HG03342 (cell line): ENCODE data around the gene IFNL1.
"Not testable (repeated sequence)": the region's sequence is repeated elsewhere in the genome, so short reads cannot be mapped to it uniquely, and the experiment has no call there.

Source experiments
- ATAC-seq: cut with Tn5 transposase; IDR thresholded peaks from one replicate; pipeline ENCODE4 v1.9.1; 2021; ENCODE audit warnings: mild to moderate bottlenecking, moderate library complexity; ENCODE audit not compliant: unreplicated experiment

Gene IFNL1

GRCh38 chr19:39307822-39308530 is 11.8 kb downstream of the IFNL1 start:
- no peak for ATAC-seq

- no peak for ATAC-seq
Observed at GRCh38 chr19:39308531-39309304, 12.5 kb downstream of the IFNL1 start.

- not testable (repeated sequence) for ATAC-seq
Observed at GRCh38 chr19:39309305-39309670, 13.1 kb downstream of the IFNL1 start.

- ATAC-seq: no peak
Observed at GRCh38 chr19:39310558-39311311, 14.5 kb downstream of the IFNL1 start.

GRCh38 chr19:39314016-39314728 is 18.0 kb downstream of the IFNL1 start:
- ATAC-seq: no peak

GRCh38 chr19:39315933-39316332 is 19.7 kb downstream of the IFNL1 start:
- ATAC-seq: no peak

GRCh38 chr19:39316627-39317321 is 20.6 kb downstream of the IFNL1 start:
- no peak for ATAC-seq

- no peak for ATAC-seq
Observed at GRCh38 chr19:39317476-39317875, 21.3 kb downstream of the IFNL1 start.

- no peak for ATAC-seq
Observed at GRCh38 chr19:39318071-39318470, 21.9 kb downstream of the IFNL1 start.

- ATAC-seq: no peak
Observed at GRCh38 chr19:39318690-39319089, 22.5 kb downstream of the IFNL1 start.

GRCh38 chr19:39319098-39319891 is 23.1 kb downstream of the IFNL1 start:
- no peak for ATAC-seq

- ATAC-seq: no peak
Observed at GRCh38 chr19:39319892-39320248, 23.7 kb downstream of the IFNL1 start.

- no peak for ATAC-seq
Observed at GRCh38 chr19:39321117-39321831, 25.1 kb downstream of the IFNL1 start.

GRCh38 chr19:39321832-39322176 is 25.6 kb downstream of the IFNL1 start:
- no peak for ATAC-seq

- ATAC-seq: no peak
Observed at GRCh38 chr19:39324242-39324842, 28.1 kb downstream of the IFNL1 start.

GRCh38 chr19:39325778-39326665 is 29.8 kb downstream of the IFNL1 start:
- ATAC-seq: no peak

- no peak for ATAC-seq
Observed at GRCh38 chr19:39327363-39328045, 31.3 kb downstream of the IFNL1 start.
